ENCODE measurements around the gene SLC31A1. TPM values are rescaled to one million over a fixed set of nuclear protein-coding genes. Genes with fewer than 3 reads are reported as not detected.
"Not testable (repeated sequence)": the region's sequence is repeated elsewhere in the genome, so short reads cannot be mapped to it uniquely, and the experiment has no call there.

SLC31A1 gene
- total and polyA plus RNA-seq, 2 donors (not counting 1 experiment from before 2014, with no cell fraction given) = 1.1 to 3.2 TPM

DNA sequence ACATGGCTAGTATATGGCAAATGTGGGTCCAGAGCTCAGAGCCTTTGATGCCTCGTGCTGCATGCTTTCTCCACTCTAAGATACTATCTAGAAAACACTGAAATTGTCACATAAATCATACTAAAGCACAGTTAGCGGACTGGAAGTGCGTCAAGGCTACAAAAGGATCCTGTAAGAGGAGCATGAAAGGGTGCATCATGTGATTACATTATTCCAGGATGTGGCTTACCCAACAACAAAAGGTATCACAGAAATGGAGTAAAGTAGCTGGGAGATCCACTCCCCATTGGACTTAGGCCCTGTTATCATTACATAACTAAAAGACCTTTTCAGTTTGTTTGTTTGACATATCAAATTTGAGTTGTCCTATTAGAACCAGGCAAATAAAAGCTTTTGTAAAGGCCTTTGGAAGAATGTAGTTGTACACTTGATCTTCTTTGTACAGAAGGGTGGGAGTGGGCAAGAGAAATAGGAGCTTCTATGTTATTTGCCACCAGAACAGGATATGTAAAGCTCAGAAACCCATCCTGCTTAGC lies 6.9 kb downstream of the SLC31A1 start:
- intact Hi-C loops (cut with micrococcal nuclease) = no loop called here
- DNase-seq = no peak
- no peak overlapping the region for H3K27ac Mint-ChIP-seq

DNA sequence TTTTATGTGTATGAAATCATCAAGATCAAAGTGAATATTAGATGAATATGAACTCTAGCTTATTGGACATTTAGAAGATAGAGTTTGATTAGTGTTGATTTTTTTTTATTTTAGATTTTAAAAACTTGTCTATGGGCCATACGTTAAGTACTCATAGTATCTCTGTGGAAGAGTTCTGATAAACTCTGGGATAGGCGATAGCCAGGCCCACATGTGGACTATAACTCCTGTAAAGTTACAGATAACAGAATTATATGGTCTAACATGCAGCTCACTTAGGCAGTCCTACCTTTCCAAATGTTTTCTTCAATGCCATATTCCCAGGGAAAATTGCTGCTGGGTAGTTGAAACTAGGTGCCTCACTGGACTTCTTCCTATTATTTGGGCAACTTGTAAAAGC lies 10.4 kb downstream of the SLC31A1 start:
- ChIA-PET POLR2A (interaction anchor here (0.9 to 1.6 kb wide), 2 partner anchors 10 to 12 kb away, joined by 4 to 7 read pairs; partner anchors contain the start of genes FKBP15 and SLC31A1), CTCF (interaction anchor here (0.7 to 1.3 kb wide), 3 partner anchors 10 to 42 kb away, joined by 3 to 5 read pairs (median 4); partner anchors contain the start of genes FKBP15 and SLC31A1)
- DNase-seq (no peak), ATAC-seq (ENCODE audit: low read depth) (no peak)
- Histone ChIP-seq H2AFZ (ENCODE audit: insufficient read depth, low read depth, low read length, poor library complexity, severe bottlenecking) (no peak overlapping the region), H3K36me3 (replicated peaks in 1 of 2; ENCODE audit: control extremely low read depth in 1 of 2, control insufficient read depth in 1 of 2, extremely low read depth in 1 of 2, insufficient read depth in 2 of 2, low read length in 1 of 2) (no peaks in the 10 kb centered on the region), H3K9ac (ENCODE audit: low read length) (no peak overlapping the region), H4K20me1 (ENCODE audit: control insufficient read depth, insufficient read depth, low read length, poor library complexity, severe bottlenecking) (no peaks in the 10 kb centered on the region), H3K4me1 (ENCODE audit: control insufficient read depth in 2 of 2, insufficient read depth in 2 of 2, low read length in 2 of 2) (peaks cover 11 to 13% of the 10 kb centered on the region in 2 donors), H3K27me3 (replicated peaks in 1 of 4; ENCODE audit: control extremely low read depth in 1 of 4, control insufficient read depth in 3 of 4, insufficient read depth in 4 of 4, low read length in 3 of 4) (no peaks in the 10 kb centered on the region), H3K4me3 (ENCODE audit: control extremely low read depth in 1 of 5, extremely low read depth in 1 of 5, insufficient read depth in 1 of 5, low read depth in 2 of 5, low read length in 4 of 5) (no peak overlapping the region), H3K27ac (ENCODE audit: low read length in 2 of 2) (no peak overlapping the region), H3K4me2 (replicated peaks; ENCODE audit: low read depth, low read length, poor library complexity, severe bottlenecking) (no peak overlapping the region), H3K79me2 (ENCODE audit: control insufficient read depth, insufficient read depth, low read length) (no peaks in the 10 kb centered on the region), H3K9me3 (ENCODE audit: control extremely low read depth in 1 of 3, control insufficient read depth in 2 of 3, insufficient read depth in 1 of 3, low read length in 2 of 3) (no peaks in the 10 kb centered on the region)
- intact Hi-C loops (cut with micrococcal nuclease) = loop anchor here (1.0 kb wide), 1 partner anchor 10 kb away; the partner anchor contains the start of genes FKBP15 and SLC31A1
- whole genome bisulfite sequencing (ENCODE audit: insufficient coverage) = 100% methylated on average over 1 of the region's 2 CpGs
- no peaks in the 10 kb centered on the region for H3K27me3 Mint-ChIP-seq
- no peak overlapping the region for H3K27ac Mint-ChIP-seq
- no peak overlapping the region for H3K4me3 Mint-ChIP-seq
- H3K4me1 Mint-ChIP-seq = peaks cover 26% of the 10 kb centered on the region
- TF ChIP-seq, protein P1, sequence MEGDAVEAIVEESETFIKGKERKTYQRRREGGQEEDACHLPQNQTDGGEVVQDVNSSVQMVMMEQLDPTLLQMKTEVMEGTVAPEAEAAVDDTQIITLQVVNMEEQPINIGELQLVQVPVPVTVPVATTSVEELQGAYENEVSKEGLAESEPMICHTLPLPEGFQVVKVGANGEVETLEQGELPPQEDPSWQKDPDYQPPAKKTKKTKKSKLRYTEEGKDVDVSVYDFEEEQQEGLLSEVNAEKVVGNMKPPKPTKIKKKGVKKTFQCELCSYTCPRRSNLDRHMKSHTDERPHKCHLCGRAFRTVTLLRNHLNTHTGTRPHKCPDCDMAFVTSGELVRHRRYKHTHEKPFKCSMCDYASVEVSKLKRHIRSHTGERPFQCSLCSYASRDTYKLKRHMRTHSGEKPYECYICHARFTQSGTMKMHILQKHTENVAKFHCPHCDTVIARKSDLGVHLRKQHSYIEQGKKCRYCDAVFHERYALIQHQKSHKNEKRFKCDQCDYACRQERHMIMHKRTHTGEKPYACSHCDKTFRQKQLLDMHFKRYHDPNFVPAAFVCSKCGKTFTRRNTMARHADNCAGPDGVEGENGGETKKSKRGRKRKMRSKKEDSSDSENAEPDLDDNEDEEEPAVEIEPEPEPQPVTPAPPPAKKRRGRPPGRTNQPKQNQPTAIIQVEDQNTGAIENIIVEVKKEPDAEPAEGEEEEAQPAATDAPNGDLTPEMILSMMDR (IDR thresholded peaks at IDR 0.05) = no peak
- no peak for TF ChIP-seq EZH2 (IDR thresholded peaks at IDR 0.05; ENCODE audit: borderline replicate concordance, insufficient read depth, low read depth, low read length, poor library complexity, severe bottlenecking)
- no peaks in the 10 kb centered on the region for H3K9me3 Mint-ChIP-seq (ENCODE audit: insufficient read depth)

More for the DNA sequence above, 6.9 kb downstream of the SLC31A1 start:
- H3K4me2 ChIP-seq (replicated peaks; ENCODE audit: low read depth, low read length, poor library complexity, severe bottlenecking) = no peak overlapping the region
- H3K4me1 ChIP-seq (ENCODE audit: control insufficient read depth in 2 of 2, insufficient read depth in 2 of 2, low read length in 2 of 2) = peaks cover 7 to 11% of the 10 kb centered on the region in 2 donors
- H3K4me1 Mint-ChIP-seq = peaks cover 12% of the 10 kb centered on the region
- H3K9me3 ChIP-seq (ENCODE audit: control extremely low read depth in 1 of 3, control insufficient read depth in 2 of 3, insufficient read depth in 1 of 3, low read length in 2 of 3) = no peaks in the 10 kb centered on the region
- CTCF ChIA-PET = no interaction called here
- H3K36me3 ChIP-seq (replicated peaks in 1 of 2; ENCODE audit: control extremely low read depth in 1 of 2, control insufficient read depth in 1 of 2, extremely low read depth in 1 of 2, insufficient read depth in 2 of 2, low read length in 1 of 2) = no peaks in the 10 kb centered on the region
- no peak overlapping the region for H3K4me3 Mint-ChIP-seq
- POLR2A ChIA-PET = no interaction called here
- no CpG with 5 or more reads among the region's 3 CpGs for WGBS (ENCODE audit: insufficient coverage)
- H3K9me3 Mint-ChIP-seq (ENCODE audit: insufficient read depth) = no peaks in the 10 kb centered on the region
- no peaks in the 10 kb centered on the region for H3K27me3 ChIP-seq (replicated peaks in 1 of 4; ENCODE audit: control extremely low read depth in 1 of 4, control insufficient read depth in 3 of 4, insufficient read depth in 4 of 4, low read length in 3 of 4)
- H4K20me1 ChIP-seq (ENCODE audit: control insufficient read depth, insufficient read depth, low read length, poor library complexity, severe bottlenecking) = no peaks in the 10 kb centered on the region
- no peak for ATAC-seq (ENCODE audit: low read depth)
- peaks cover 3% of the 10 kb centered on the region for H3K79me2 ChIP-seq (ENCODE audit: control insufficient read depth, insufficient read depth, low read length)
- no peak overlapping the region for H3K4me3 ChIP-seq (ENCODE audit: control extremely low read depth in 1 of 5, extremely low read depth in 1 of 5, insufficient read depth in 1 of 5, low read depth in 2 of 5, low read length in 4 of 5)
- no peaks in the 10 kb centered on the region for H3K27me3 Mint-ChIP-seq
- H3K27ac ChIP-seq (ENCODE audit: low read length in 2 of 2) = no peak overlapping the region
- H3K9ac ChIP-seq (ENCODE audit: low read length) = no peak overlapping the region
- TF ChIP-seq EZH2 (IDR thresholded peaks at IDR 0.05; ENCODE audit: borderline replicate concordance, insufficient read depth, low read depth, low read length, poor library complexity, severe bottlenecking) = no peak
- TF ChIP-seq, protein P1 (IDR thresholded peaks at IDR 0.05) = no peak
- no peak overlapping the region for H2AFZ ChIP-seq (ENCODE audit: insufficient read depth, low read depth, low read length, poor library complexity, severe bottlenecking)

DNA sequence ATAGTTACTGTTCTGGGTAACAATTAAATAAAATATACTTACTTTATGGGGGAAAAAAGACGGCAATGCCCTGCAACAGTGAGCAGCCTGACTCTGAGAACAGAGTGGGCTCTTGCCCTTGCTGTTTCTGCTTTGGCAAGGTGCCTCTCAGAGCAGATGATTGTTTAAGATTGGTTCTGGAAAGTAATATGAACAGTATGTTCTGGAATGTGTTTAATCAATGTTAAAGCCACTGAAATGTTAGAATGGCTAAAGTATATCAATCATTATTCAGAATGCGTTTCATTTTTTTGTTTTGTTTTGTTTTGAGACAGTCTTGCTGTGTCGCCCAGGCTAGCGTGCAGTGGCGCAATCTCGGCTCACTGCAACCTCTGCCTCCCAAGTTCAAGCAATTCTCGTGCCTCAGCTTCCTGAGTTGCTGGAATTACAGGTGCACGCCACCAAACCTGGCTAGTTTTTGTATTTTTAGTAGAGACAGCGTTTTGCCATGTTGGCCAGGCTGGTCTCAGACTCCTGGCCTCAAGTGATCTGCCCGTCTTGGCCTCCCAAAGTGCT lies 14.4 kb downstream of the SLC31A1 start:
- ATAC-seq (ENCODE audit: low read depth); H4K20me1 ChIP-seq (ENCODE audit: control insufficient read depth, insufficient read depth, low read length, poor library complexity, severe bottlenecking); H3K9ac ChIP-seq (ENCODE audit: low read length); DNase-seq; H3K36me3 ChIP-seq (replicated peaks in 1 of 2; ENCODE audit: control extremely low read depth in 1 of 2, control insufficient read depth in 1 of 2, extremely low read depth in 1 of 2, insufficient read depth in 2 of 2, low read length in 1 of 2); H3K4me3 Mint-ChIP-seq; H3K27me3 ChIP-seq (replicated peaks in 1 of 4; ENCODE audit: control extremely low read depth in 1 of 4, control insufficient read depth in 3 of 4, insufficient read depth in 4 of 4, low read length in 3 of 4); H3K27ac ChIP-seq (ENCODE audit: low read length in 2 of 2); H3K27me3 Mint-ChIP-seq; H3K27ac Mint-ChIP-seq; intact Hi-C loops (cut with micrococcal nuclease); H3K9me3 ChIP-seq (ENCODE audit: control extremely low read depth in 1 of 3, control insufficient read depth in 2 of 3, insufficient read depth in 1 of 3, low read length in 2 of 3); H2AFZ ChIP-seq (ENCODE audit: insufficient read depth, low read depth, low read length, poor library complexity, severe bottlenecking); H3K4me3 ChIP-seq (ENCODE audit: control extremely low read depth in 1 of 5, extremely low read depth in 1 of 5, insufficient read depth in 1 of 5, low read depth in 2 of 5, low read length in 4 of 5); H3K79me2 ChIP-seq (ENCODE audit: control insufficient read depth, insufficient read depth, low read length); H3K9me3 Mint-ChIP-seq (ENCODE audit: insufficient read depth); CTCF ChIA-PET; POLR2A ChIA-PET; H3K4me2 ChIP-seq (replicated peaks; ENCODE audit: low read depth, low read length, poor library complexity, severe bottlenecking): not testable (repeated sequence)
- 98% methylated on average over 8 of the region's 10 CpGs for WGBS (ENCODE audit: insufficient coverage)
- H3K4me1 ChIP-seq (ENCODE audit: control insufficient read depth in 2 of 2, insufficient read depth in 2 of 2, low read length in 2 of 2) = peaks cover 11 to 13% of the 10 kb centered on the region in 2 donors
- peaks cover 26% of the 10 kb centered on the region for H3K4me1 Mint-ChIP-seq

Data from B cell (primary cell).